IPS-18c (cell line): ENCODE measurements around the gene PSD4.

Source experiments
- H3K4me3 ChIP-seq: 2 replicates; pipeline ENCODE4 v1.7.0; 2013; ENCODE audit warnings: low read depth, mild to moderate bottlenecking, low read length, moderate library complexity; ENCODE audit not compliant: insufficient read depth
- H3K9me3 ChIP-seq: one replicate; pipeline ENCODE4 v1.6.1; 2013; ENCODE audit warnings: mild to moderate bottlenecking, low read length, moderate library complexity; ENCODE audit not compliant: control insufficient read depth, insufficient read depth

PSD4 gene

DNA sequence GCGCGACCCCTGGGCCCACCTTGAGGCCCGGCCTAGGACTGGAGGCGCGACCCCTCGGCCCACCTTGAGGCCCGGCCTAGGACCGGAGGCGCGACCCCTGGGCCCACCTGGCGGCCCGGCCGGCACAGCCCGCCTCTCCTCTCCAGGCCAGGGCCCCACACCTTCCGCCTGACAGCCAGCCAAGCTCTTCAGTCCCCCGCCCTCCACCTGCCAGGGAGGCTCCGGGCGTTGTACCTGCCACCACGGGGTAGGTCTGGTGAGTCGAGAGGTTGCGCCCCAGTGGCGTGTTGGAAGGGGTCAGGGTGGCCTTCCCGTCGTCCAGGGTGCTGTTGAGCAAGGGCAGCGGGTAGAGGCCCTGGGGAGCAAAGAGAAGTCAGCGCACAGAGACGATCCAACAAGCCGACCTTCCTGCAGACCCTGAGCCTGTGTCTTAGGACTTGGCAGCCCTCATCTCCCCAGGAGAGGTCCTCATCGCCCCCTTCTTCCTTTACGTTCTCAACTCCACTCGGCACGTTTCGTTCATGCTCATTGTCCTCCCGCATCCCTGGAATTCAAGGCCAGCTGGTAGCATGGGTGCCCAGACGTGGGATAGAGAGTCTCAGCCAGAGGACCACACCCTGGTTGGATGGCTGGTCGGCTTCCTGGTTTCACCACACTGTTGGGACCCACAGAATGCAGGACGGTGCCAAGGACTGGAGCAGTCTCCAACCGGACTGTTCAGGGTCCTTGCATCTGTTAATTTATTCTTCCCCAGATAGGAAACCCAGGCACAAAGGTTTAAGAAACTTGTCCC is 62.8 kb downstream of the PSD4 start:
- H3K9me3 ChIP-seq = no peaks in the 10 kb centered on the region
- H3K4me3 ChIP-seq = peak overlapping the region; percentile 25; the same call in 1 of the 2 replicates

DNA sequence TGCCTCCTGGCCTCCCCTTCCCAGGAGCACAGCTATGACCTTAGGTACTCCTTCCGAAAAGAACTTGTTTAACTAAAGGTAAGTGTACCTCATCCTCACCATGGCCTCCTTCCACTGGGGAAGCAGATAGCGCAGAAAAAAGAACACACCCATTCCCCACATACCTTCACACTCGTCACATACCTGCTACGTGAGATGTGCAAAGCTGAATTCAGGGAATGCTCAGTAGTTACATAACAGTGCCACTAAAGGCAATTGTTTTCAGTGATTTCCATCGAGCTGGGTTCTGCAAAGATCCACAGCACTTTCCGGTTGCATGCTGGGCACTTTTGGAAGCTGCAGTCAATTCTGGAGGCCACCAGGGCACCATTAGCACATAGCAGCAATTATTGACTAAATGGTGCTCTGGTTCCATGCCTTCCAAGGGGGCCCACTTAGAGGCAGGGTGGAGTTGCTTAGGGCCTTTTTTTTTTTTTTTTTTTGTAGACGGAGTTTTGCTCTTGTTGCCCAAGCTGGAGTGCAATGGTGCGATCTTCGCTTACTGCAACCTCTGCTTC is 63.9 kb downstream of the PSD4 start:
- Histone ChIP-seq H3K9me3 (no peaks in the 10 kb centered on the region), H3K4me3 (no peak overlapping the region)

GRCh38 chr2:113238871-113239839 is 65.4 kb downstream of the PSD4 start:
- H3K4me3 ChIP-seq = no peak overlapping the region

GRCh38 chr2:113240150-113240914 is 66.6 kb downstream of the PSD4 start:
- H3K9me3 ChIP-seq = no peaks in the 10 kb centered on the region
- no peak overlapping the region for H3K4me3 ChIP-seq

More at GRCh38 chr2:113238871-113239839, 65.4 kb downstream of the PSD4 start:
- no peaks in the 10 kb centered on the region for H3K9me3 ChIP-seq

DNA sequence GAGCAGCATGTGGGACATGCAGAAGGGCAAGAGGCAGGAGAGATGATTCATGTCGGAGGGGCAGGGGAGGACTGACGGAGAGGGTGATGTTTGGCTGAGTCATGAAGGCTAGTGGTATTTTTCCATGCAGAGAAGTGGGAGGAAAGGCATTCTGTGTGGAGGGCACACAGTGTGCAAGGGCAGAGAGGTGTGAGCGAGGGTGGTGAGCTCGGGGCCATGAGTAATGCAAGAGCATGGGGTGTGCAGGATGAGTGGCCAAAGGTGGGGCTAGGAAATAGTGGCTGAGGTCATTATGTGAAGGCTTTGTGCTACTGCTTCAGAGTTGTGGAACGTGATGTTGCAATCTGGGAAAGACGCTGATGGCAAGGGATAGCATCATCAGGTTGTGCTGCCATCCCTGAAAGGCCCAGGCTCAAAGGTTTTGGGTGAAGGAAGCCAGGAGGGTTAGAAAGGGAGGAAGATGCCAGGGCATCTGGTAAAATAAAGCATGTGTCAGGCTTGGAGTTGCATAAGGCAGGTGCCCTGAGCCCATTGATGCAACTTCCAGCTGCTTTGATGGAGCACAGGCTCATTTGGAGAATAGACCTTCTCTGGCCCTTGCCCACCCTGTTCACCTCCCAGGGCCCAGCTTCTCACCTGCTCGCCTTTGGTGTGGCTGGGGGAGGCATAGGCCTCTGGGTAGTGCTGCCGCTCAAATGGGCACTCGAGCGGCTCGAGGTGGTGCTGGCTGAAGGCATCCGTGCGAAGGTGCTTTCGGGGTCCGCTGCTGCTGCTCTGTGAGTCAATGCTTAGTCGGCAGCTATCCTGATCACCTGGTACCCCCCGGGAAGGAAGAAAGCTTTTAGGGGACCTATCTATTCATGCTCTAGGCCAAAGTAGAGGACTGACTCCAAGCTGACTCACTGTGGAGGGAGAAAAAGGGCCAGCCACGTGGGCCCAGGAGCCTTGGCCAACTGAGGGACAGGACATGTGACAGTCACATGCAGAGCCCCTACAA is 67.4 kb downstream of the PSD4 start:
- Histone ChIP-seq H3K9me3 (no peaks in the 10 kb centered on the region), H3K4me3 (no peak overlapping the region)

DNA sequence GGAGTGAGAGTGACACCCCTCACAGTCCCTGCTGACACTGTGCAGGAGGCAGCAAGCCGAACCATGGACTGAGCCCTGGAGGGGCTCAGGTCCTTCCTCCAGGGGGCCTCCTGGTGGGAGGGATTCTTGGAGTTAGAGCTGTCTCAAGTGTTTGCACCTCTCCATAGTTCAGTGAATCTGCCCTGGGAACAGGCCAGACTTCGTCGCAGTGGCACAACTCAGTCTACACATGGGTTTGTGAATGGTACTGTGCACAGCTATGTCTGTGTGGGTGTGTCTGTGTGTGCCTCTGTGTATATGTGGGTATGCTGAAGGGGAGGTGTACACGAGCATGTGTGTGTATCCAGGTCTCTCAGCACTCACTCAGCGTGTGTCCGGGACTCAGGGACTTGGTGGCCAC is 68.6 kb downstream of the PSD4 start:
- Histone ChIP-seq H3K4me3 (no peak overlapping the region), H3K9me3 (no peaks in the 10 kb centered on the region)

DNA sequence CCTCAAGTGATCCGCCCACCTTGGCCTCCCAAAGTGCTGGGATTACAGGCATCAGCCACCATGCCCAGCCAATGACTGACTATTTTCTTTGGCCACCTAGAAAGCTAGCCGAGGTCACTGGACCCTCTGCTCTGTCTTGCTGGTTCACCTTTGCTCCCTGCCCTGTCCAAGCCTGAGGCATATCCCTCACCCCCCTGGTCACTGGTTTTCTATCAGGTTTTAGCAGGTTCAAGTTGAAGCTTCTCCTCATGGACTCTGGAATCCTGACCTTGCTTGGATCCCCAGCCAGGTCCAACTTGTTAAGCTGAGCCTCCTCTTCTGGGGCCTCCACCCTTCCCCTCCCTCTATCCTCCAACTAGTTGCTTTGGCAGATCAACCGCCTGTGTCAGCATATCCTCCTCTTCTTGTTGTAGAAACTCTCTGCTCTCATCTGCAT is 71.5 kb downstream of the PSD4 start:
- H3K4me3 ChIP-seq = no peak overlapping the region

GRCh38 chr2:113246606-113247005 is 72.8 kb downstream of the PSD4 start:
- H3K4me3 ChIP-seq = no peak overlapping the region

More for the DNA sequence above, 71.5 kb downstream of the PSD4 start:
- no peaks in the 10 kb centered on the region for H3K9me3 ChIP-seq

GRCh38 chr2:113248997-113249770 is 75.4 kb downstream of the PSD4 start:
- Histone ChIP-seq H3K9me3 (no peaks in the 10 kb centered on the region), H3K4me3 (no peak overlapping the region)

More at GRCh38 chr2:113246606-113247005, 72.8 kb downstream of the PSD4 start:
- no peaks in the 10 kb centered on the region for H3K9me3 ChIP-seq

GRCh38 chr2:113251118-113251517 is 77.3 kb downstream of the PSD4 start:
- H3K4me3 ChIP-seq = no peak overlapping the region
- H3K9me3 ChIP-seq = no peaks in the 10 kb centered on the region

DNA sequence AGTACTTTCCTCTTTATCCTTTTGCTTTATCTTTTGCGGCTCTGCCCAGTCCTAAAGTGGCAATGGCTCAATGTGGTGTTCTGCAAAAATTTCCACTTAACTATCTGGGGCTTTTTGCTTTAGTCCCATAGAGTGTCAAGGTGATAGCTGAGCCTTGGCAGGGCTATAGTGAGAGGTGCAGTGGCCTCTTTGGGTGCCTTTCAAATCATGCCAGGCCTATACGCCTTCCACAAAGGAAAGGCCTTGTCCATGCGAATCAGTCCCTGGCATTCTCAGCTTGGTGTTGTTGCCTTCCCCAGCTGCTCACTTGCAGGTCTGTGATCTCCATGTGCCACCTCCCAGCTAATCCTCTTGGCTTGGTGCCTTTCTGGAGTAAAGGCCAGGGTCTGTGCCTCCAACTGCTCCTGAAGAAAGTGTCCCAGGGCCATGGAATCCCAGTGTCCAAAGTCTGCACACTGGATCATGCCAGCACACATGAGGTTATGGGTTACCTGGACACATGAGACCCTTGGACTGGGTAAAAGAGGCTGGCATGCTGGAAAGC is 78.3 kb downstream of the PSD4 start:
- Histone ChIP-seq H3K9me3 (no peaks in the 10 kb centered on the region), H3K4me3 (no peak overlapping the region)

- H3K9me3 ChIP-seq = no peaks in the 10 kb centered on the region
- no peak overlapping the region for H3K4me3 ChIP-seq
These were observed 79.7 kb downstream of the PSD4 start for GRCh38 chr2:113253453-113253852.

- H3K4me3 ChIP-seq = no peak overlapping the region
- H3K9me3 ChIP-seq = no peaks in the 10 kb centered on the region
These were observed 81.6 kb downstream of the PSD4 start for GRCh38 chr2:113255140-113256070.
